Measurements from ENCODE around the gene IGF2BP3.

- TF ChIP-seq CTCF (conservative IDR thresholded peaks at IDR 0.05) (no peak), EZH2 (IDR thresholded peaks at IDR 0.05; ENCODE audit: low read depth) (no peak)
Measured at GRCh38 chr7:23486002-23486773, 15.9 kb upstream of the IGF2BP3 start.

Data from PC-9 (cell line).